Measurements from ENCODE around the gene PTPRD. TPM values are rescaled to one million over a fixed set of nuclear protein-coding genes. Genes with fewer than 3 reads are reported as not detected.

The PTPRD gene
- total RNA-seq, 3 donors from 2014 or later = 2.9 to 5.4 (median 3.6) TPM

GRCh38 chr9:8450810-8451545, 2161.8 kb downstream of the PTPRD start:
- no peak for TF ChIP-seq POLR2AphosphoS5 (IDR thresholded peaks at IDR 0.05)
- TF ChIP-seq POLR2A (IDR thresholded peaks at IDR 0.05) = no peak
- TF ChIP-seq CTCF (IDR thresholded peaks at IDR 0.05) = no peak
- intact Hi-C loops (cut with DNase I; ENCODE audit: low total_unique reads) = no loop called here

GRCh38 chr9:8448226-8448625, 2164.6 kb downstream of the PTPRD start:
- Histone ChIP-seq H3K36me3 (no peaks in the 10 kb centered on the region), H3K4me3 (no peak overlapping the region), H3K27me3 (no peaks in the 10 kb centered on the region), H3K4me1 (no peaks in the 10 kb centered on the region), H3K27ac (no peak overlapping the region), H3K9me3 (no peaks in the 10 kb centered on the region)
- DNase-seq (ENCODE audit: low spot score in 2 of 2) = no peak
- intact Hi-C loops (cut with DNase I; ENCODE audit: low total_unique reads) = no loop called here
- TF ChIP-seq POLR2A (IDR thresholded peaks at IDR 0.05) (no peak), CTCF (IDR thresholded peaks at IDR 0.05) (no peak), POLR2AphosphoS5 (IDR thresholded peaks at IDR 0.05) (no peak)

More at GRCh38 chr9:8450810-8451545, 2161.8 kb downstream of the PTPRD start:
- H3K4me1 ChIP-seq = no peaks in the 10 kb centered on the region
- no peaks in the 10 kb centered on the region for H3K27me3 ChIP-seq
- no peak overlapping the region for H3K4me3 ChIP-seq
- H3K27ac ChIP-seq = no peak overlapping the region
- no peaks in the 10 kb centered on the region for H3K9me3 ChIP-seq
- no peak for DNase-seq (ENCODE audit: low spot score in 2 of 2)
- no peaks in the 10 kb centered on the region for H3K36me3 ChIP-seq

GRCh38 chr9:8447601-8448000, 2165.2 kb downstream of the PTPRD start:
- Histone ChIP-seq H3K36me3 (no peaks in the 10 kb centered on the region), H3K9me3 (no peaks in the 10 kb centered on the region), H3K27ac (no peak overlapping the region), H3K4me1 (no peaks in the 10 kb centered on the region), H3K4me3 (no peak overlapping the region), H3K27me3 (no peaks in the 10 kb centered on the region)
- no peak for DNase-seq (ENCODE audit: low spot score in 2 of 2)
- intact Hi-C loops (cut with DNase I; ENCODE audit: low total_unique reads) = no loop called here
- TF ChIP-seq POLR2A (IDR thresholded peaks at IDR 0.05) = no peak
- no peak for TF ChIP-seq CTCF (IDR thresholded peaks at IDR 0.05)
- TF ChIP-seq POLR2AphosphoS5 (IDR thresholded peaks at IDR 0.05) = no peak

GRCh38 chr9:8437876-8438275, 2174.9 kb downstream of the PTPRD start:
- intact Hi-C loops (cut with DNase I; ENCODE audit: low total_unique reads) = no loop called here
- DNase-seq (ENCODE audit: low spot score in 2 of 2) = no peak
- H3K4me1 ChIP-seq = no peaks in the 10 kb centered on the region
- no peaks in the 10 kb centered on the region for H3K27me3 ChIP-seq
- no peaks in the 10 kb centered on the region for H3K36me3 ChIP-seq
- H3K27ac ChIP-seq = no peak overlapping the region
- TF ChIP-seq CTCF (IDR thresholded peaks at IDR 0.05) (no peak), POLR2A (IDR thresholded peaks at IDR 0.05) (no peak), POLR2AphosphoS5 (IDR thresholded peaks at IDR 0.05) (no peak)
- H3K9me3 ChIP-seq = no peaks in the 10 kb centered on the region
- H3K4me3 ChIP-seq = no peak overlapping the region

- Histone ChIP-seq H3K9me3 (no peaks in the 10 kb centered on the region), H3K27ac (no peak overlapping the region), H3K4me1 (no peaks in the 10 kb centered on the region), H3K27me3 (no peaks in the 10 kb centered on the region), H3K4me3 (no peak overlapping the region), H3K36me3 (no peaks in the 10 kb centered on the region)
- DNase-seq (ENCODE audit: low spot score in 2 of 2) = no peak
- TF ChIP-seq CTCF (IDR thresholded peaks at IDR 0.05) (no peak), POLR2AphosphoS5 (IDR thresholded peaks at IDR 0.05) (no peak), POLR2A (IDR thresholded peaks at IDR 0.05) (no peak)
- intact Hi-C loops (cut with DNase I; ENCODE audit: low total_unique reads) = no loop called here
Observed at GRCh38 chr9:8437259-8437658, 2175.5 kb downstream of the PTPRD start.
